ENCODE results near the gene IL12RB2.

Gene IL12RB2

GRCh38 chr1:67371043-67371442 lies 63.4 kb downstream of the IL12RB2 start:
- no peak for DNase-seq (ENCODE audit: low read depth)
- no peak for TF ChIP-seq POLR2A (IDR thresholded peaks at IDR 0.05; ENCODE audit: extremely low read depth, insufficient read length)
- TF ChIP-seq CTCF (IDR thresholded peaks at IDR 0.05; ENCODE audit: low read depth, low read length): no peak
- TF ChIP-seq MYC (IDR thresholded peaks at IDR 0.05; ENCODE audit: low read depth, low read length): no peak
- TF ChIP-seq MAX (IDR thresholded peaks at IDR 0.05; ENCODE audit: low read depth, low read length): no peak
- no peak overlapping the region for H3K4me3 ChIP-seq (ENCODE audit: low read depth, low read length)

- TF ChIP-seq CTCF (IDR thresholded peaks at IDR 0.05; ENCODE audit: low read depth, low read length) (no peak), MAX (IDR thresholded peaks at IDR 0.05; ENCODE audit: low read depth, low read length) (no peak), MYC (IDR thresholded peaks at IDR 0.05; ENCODE audit: low read depth, low read length) (no peak), POLR2A (IDR thresholded peaks at IDR 0.05; ENCODE audit: extremely low read depth, insufficient read length) (no peak)
- no peak for DNase-seq (ENCODE audit: low read depth)
- no peak overlapping the region for H3K4me3 ChIP-seq (ENCODE audit: low read depth, low read length)
Observed at GRCh38 chr1:67371681-67372080, 64.0 kb downstream of the IL12RB2 start.

- no peak for DNase-seq (ENCODE audit: low read depth)
- TF ChIP-seq CTCF (IDR thresholded peaks at IDR 0.05; ENCODE audit: low read depth, low read length): no peak
- no peak for TF ChIP-seq MYC (IDR thresholded peaks at IDR 0.05; ENCODE audit: low read depth, low read length)
- no peak for TF ChIP-seq MAX (IDR thresholded peaks at IDR 0.05; ENCODE audit: low read depth, low read length)
- TF ChIP-seq POLR2A (IDR thresholded peaks at IDR 0.05; ENCODE audit: extremely low read depth, insufficient read length): no peak
- H3K4me3 ChIP-seq (ENCODE audit: low read depth, low read length): no peak overlapping the region
Observed at GRCh38 chr1:67372136-67372535, 64.5 kb downstream of the IL12RB2 start.

- TF ChIP-seq POLR2A (IDR thresholded peaks at IDR 0.05; ENCODE audit: extremely low read depth, insufficient read length) (no peak), MYC (IDR thresholded peaks at IDR 0.05; ENCODE audit: low read depth, low read length) (no peak)
- H3K4me3 ChIP-seq (ENCODE audit: low read depth, low read length): no peak overlapping the region
- no peak for DNase-seq (ENCODE audit: low read depth)
Observed at GRCh38 chr1:67372898-67373297, 65.2 kb downstream of the IL12RB2 start.

GRCh38 chr1:67376381-67376780 lies 68.7 kb downstream of the IL12RB2 start:
- no peak overlapping the region for H3K4me3 ChIP-seq (ENCODE audit: low read depth, low read length)
- TF ChIP-seq POLR2A (IDR thresholded peaks at IDR 0.05; ENCODE audit: extremely low read depth, insufficient read length): no peak
- no peak for DNase-seq (ENCODE audit: low read depth)

- H3K4me3 ChIP-seq (ENCODE audit: low read depth, low read length): no peak overlapping the region
- TF ChIP-seq CTCF (IDR thresholded peaks at IDR 0.05; ENCODE audit: low read depth, low read length): no peak
- no peak for TF ChIP-seq MAX (IDR thresholded peaks at IDR 0.05; ENCODE audit: low read depth, low read length)
- TF ChIP-seq MYC (IDR thresholded peaks at IDR 0.05; ENCODE audit: low read depth, low read length): no peak
- no peak for TF ChIP-seq POLR2A (IDR thresholded peaks at IDR 0.05; ENCODE audit: extremely low read depth, insufficient read length)
- DNase-seq (ENCODE audit: low read depth): no peak
Observed at GRCh38 chr1:67377253-67377652, 69.6 kb downstream of the IL12RB2 start.

GRCh38 chr1:67381154-67381553 lies 73.5 kb downstream of the IL12RB2 start:
- no peak for DNase-seq (ENCODE audit: low read depth)
- TF ChIP-seq CTCF (IDR thresholded peaks at IDR 0.05; ENCODE audit: low read depth, low read length) (no peak), MAX (IDR thresholded peaks at IDR 0.05; ENCODE audit: low read depth, low read length) (no peak), MYC (IDR thresholded peaks at IDR 0.05; ENCODE audit: low read depth, low read length) (no peak), POLR2A (IDR thresholded peaks at IDR 0.05; ENCODE audit: extremely low read depth, insufficient read length) (no peak)

More at GRCh38 chr1:67381154-67381553, 73.5 kb downstream of the IL12RB2 start:
- H3K4me3 ChIP-seq (ENCODE audit: low read depth, low read length): no peak overlapping the region

Data from NB4 (cell line).